Activated B cell treated with CpG ODN at 0.5 μM for 24 hours (primary cell): ENCODE data around the gene TOLLIP. TPM values are rescaled to one million over a fixed set of nuclear protein-coding genes. Genes with fewer than 3 reads are reported as not detected.

ENCODE experiments used
- ATAC-seq: fragments of 200-7000 bp; cut with Tn5 transposase; one replicate; pipeline ENCODE4 v1.10.0; 2021; ENCODE audit warnings: low read depth, mild to moderate bottlenecking, moderate library complexity
- CTCF ChIA-PET: fragments of 350-600 bp; sonication (Branson Sonifier 250); formaldehyde crosslinking; loops from one replicate; lab custom pipeline; 2021; ENCODE audit warnings: antibody characterized with exemption; lab: Charles Lee
- POLR2A ChIA-PET: fragments of 350-600 bp; sonication (Branson Sonifier 250); formaldehyde crosslinking; loops from one replicate; lab custom pipeline; 2021; ENCODE audit warnings: antibody characterized with exemption; lab: Charles Lee
- DNase-seq: peaks from one replicate; pipeline ENCODE4 v3.0.0; 2022
- H3K27ac Mint-ChIP-seq: one replicate; pipeline ENCODE4 v1.8.0; 2020; ENCODE audit warnings: mixed read lengths
- H3K27me3 Mint-ChIP-seq: one replicate; pipeline ENCODE4 v1.8.0; 2021; ENCODE audit warnings: mixed read lengths
- H3K36me3 Mint-ChIP-seq: one replicate; pipeline ENCODE4 v1.8.0; 2021; ENCODE audit warnings: low read depth, mixed read lengths
- H3K4me1 Mint-ChIP-seq: one replicate; pipeline ENCODE4 v1.8.0; 2021; ENCODE audit warnings: mixed read lengths
- H3K4me3 Mint-ChIP-seq: one replicate; pipeline ENCODE4 v1.8.0; 2020; ENCODE audit warnings: mild to moderate bottlenecking, mixed read lengths
- H3K9me3 Mint-ChIP-seq: one replicate; pipeline ENCODE4 v1.8.0; 2020; ENCODE audit warnings: mixed read lengths
- intact Hi-C: fragments of 100-400 bp; cut with micrococcal nuclease; formaldehyde crosslinking; loops from one replicate; pipeline ENCODE4 v1.15.1; 2024
- total RNA-seq: library from RNA; stranded (reverse); gene quantifications from 2 replicates; pipeline ENCODE4 v1.2.3, GENCODE V29; 2022
- TF ChIP-seq, protein P1 (sequence below): fragments of 200-600 bp; IDR thresholded peaks from one replicate; pipeline ENCODE4 v1.8.0; 2022; ENCODE audit warnings: antibody characterized with exemption, mild to moderate bottlenecking

TOLLIP gene
- total RNA-seq, 1 donor from 2014 or later: 46.4 TPM

DNA sequence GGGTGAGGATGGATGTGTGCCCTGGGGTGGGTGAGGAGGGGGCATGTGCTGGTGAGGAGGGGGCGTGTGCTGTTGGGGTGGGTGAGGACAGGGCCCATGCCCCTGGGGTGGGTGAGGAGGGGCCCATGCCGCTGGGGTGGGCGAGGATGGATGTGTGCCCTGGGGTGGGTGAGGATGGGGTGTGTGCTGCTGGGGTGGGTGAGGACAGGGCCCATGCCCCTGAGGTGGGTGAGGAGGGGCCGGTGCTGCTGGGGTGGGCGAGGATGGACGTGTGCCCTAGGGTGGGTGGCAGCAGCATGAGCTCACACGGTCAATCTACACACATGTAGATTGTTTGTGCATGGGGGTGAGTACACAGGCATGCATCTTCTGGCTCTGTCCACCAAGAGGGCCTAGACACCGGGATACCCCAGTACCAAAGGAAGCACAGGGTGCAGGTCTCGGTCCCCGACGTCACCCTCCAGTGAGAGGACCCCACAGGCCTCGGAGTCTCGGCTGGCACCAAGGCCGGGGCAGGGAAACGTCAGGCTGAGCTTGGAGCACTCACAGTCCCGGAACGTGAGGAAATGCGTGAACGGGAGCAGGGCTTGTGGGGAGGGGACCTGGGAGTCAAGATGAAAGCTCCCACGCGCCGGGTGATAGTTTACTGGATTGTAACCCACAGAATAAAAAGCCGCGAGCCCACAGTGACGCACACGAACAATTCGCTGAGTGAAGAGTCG, 37.4 kb upstream of the TOLLIP start:
- Mint-ChIP-seq H3K27me3 (no peaks in the 10 kb centered on the region), H3K36me3 (no peaks in the 10 kb centered on the region), H3K9me3 (no peaks in the 10 kb centered on the region), H3K27ac (no peak overlapping the region), H3K4me1 (no peaks in the 10 kb centered on the region), H3K4me3 (no peak overlapping the region)
- intact Hi-C loops: no loop called here
- ChIA-PET CTCF (no interaction called here), POLR2A (no interaction called here)
- TF ChIP-seq, protein P1, sequence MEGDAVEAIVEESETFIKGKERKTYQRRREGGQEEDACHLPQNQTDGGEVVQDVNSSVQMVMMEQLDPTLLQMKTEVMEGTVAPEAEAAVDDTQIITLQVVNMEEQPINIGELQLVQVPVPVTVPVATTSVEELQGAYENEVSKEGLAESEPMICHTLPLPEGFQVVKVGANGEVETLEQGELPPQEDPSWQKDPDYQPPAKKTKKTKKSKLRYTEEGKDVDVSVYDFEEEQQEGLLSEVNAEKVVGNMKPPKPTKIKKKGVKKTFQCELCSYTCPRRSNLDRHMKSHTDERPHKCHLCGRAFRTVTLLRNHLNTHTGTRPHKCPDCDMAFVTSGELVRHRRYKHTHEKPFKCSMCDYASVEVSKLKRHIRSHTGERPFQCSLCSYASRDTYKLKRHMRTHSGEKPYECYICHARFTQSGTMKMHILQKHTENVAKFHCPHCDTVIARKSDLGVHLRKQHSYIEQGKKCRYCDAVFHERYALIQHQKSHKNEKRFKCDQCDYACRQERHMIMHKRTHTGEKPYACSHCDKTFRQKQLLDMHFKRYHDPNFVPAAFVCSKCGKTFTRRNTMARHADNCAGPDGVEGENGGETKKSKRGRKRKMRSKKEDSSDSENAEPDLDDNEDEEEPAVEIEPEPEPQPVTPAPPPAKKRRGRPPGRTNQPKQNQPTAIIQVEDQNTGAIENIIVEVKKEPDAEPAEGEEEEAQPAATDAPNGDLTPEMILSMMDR: no peak
- ATAC-seq (no peak), DNase-seq (no peak)

DNA sequence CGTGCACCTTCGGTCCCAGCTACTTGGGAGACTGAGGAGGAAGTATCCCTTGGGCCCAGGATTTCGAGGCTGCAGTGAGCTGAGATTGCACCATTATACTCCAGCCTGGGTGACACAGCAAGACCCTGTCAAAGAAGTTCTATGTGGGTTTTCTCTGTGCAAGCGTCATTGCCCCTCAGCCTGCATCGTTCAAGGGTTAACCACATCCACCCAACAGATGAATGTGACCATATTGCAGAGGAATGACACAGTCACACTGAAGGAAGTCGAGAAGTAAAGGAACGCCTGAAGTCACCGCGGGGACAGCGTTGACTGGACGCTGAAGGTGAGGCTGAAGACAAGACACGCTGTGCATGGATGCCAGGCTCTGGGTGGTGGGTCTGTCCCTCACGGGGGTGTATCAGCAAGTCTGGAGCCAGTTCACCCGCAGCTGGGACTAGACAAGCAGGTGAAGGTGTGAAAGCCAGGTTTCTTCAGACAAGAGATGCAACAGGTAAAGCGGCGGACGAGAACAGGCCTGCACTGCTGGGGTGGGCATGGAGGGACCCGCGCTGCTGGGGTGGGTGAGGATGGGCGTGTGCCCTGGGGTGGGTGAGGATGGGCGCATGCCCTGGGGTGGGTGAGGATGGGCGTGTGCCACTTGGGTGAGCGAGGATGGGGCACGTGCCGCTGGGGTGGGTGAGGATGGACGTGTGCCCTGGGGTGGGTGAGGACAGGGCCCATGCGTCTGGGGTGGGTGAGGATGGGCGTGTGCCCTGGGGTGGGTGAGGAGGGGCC, 36.5 kb upstream of the TOLLIP start:
- H3K4me3 Mint-ChIP-seq: no peak overlapping the region
- DNase-seq: no peak
- ChIA-PET POLR2A (no interaction called here), CTCF (no interaction called here)
- no peaks in the 10 kb centered on the region for H3K27me3 Mint-ChIP-seq
- intact Hi-C loops: no loop called here
- no peak for ATAC-seq
- TF ChIP-seq, protein P1: no peak
- no peaks in the 10 kb centered on the region for H3K4me1 Mint-ChIP-seq
- no peaks in the 10 kb centered on the region for H3K9me3 Mint-ChIP-seq
- H3K27ac Mint-ChIP-seq: no peak overlapping the region
- no peaks in the 10 kb centered on the region for H3K36me3 Mint-ChIP-seq

DNA sequence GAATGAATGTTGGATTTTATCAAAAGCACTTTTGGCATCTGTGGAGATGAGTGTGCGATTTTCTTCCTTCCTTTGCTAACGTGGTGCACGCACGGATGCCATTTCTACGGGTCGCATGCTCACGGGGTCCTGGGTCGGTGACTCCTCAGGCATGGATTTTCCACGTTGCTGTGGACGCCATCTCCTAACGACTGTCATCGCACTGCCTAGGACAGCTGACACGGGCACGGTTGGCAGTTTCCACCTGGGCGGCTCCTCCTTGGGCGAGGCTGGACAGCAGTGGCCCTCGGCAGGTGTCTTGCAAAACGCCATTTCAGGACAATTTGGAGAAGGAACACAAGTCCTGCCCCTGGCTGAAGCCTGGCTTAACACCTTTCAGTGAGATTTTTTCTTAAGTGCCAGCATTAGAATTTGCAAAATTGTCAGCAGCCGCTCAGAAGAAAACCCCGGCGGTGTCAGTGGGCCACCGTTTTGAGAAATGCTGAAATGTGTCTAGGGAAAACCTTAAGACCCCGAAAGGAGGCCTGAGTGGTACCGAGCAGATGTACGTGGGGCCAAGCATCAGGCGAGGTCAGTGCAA, 34.7 kb upstream of the TOLLIP start:
- Mint-ChIP-seq H3K27me3 (no peaks in the 10 kb centered on the region), H3K4me1 (no peaks in the 10 kb centered on the region), H3K36me3 (no peaks in the 10 kb centered on the region), H3K9me3 (no peaks in the 10 kb centered on the region), H3K4me3 (no peak overlapping the region), H3K27ac (no peak overlapping the region)
- intact Hi-C loops: no loop called here
- ChIA-PET CTCF (no interaction called here), POLR2A (no interaction called here)
- TF ChIP-seq, protein P1: no peak
- DNase-seq (no peak), ATAC-seq (no peak)

DNA sequence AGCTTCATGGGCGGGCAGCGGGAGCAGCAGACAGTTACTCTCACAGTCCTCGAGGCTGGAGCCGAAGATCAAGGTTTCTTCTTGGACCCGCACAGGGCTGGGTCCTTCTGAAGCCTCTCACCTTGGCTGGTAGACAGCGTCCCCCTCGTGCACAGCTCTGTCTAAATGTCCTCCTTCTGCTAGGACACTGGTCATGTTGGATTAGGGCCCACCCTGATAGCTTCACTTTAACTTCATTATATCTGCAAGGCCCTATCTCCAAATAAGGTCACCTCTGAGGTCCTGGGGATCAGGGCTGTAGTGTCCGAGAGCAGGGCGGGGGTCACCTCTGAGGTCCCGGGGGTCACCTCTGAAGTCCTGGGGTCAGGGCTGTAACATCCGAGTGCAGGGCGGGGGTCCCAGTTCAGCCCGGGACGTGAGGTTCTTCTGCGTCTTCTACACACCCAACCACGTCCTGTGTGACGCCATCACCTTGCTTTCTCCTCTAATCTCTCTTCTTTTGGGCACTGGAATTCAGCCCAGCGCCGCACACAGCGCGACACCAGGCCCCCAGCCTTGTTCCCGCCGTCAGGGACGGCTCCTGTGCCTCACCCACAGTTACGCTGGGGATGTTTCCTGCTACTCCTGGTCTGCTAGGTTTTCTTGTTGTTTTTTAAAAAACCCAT, 34.1 kb upstream of the TOLLIP start:
- Mint-ChIP-seq H3K4me3 (no peak overlapping the region), H3K27me3 (no peaks in the 10 kb centered on the region), H3K4me1 (no peaks in the 10 kb centered on the region), H3K9me3 (no peaks in the 10 kb centered on the region), H3K27ac (no peak overlapping the region), H3K36me3 (no peaks in the 10 kb centered on the region)
- CTCF ChIA-PET: no interaction called here
- DNase-seq (no peak), ATAC-seq (no peak)
- POLR2A ChIA-PET: interaction anchor here (1.2 kb wide), 1 partner anchor 40 kb away, joined by 4 read pairs; no protein-coding TSS in a partner anchor
- intact Hi-C loops: no loop called here
- TF ChIP-seq, protein P1: no peak
